Trophoblast cell (in vitro differentiated cells and primary cell): ENCODE data around the gene ZNF296.

Experiments used
- DNase-seq, 2 donors: peaks; one replicate each; pipeline ENCODE4 v3.0.0-alpha.2; 2016
- H2AFZ ChIP-seq: 2 replicates; pipeline ENCODE4 v1.6.1; 2013; ENCODE audit warnings: low read length, moderate library complexity, mild to moderate bottlenecking; ENCODE audit not compliant: insufficient read depth, poor library complexity
- H2AK5ac ChIP-seq: 2 replicates; pipeline ENCODE4 v1.6.1; 2013; ENCODE audit warnings: mild to moderate bottlenecking, low read length
- H2BK120ac ChIP-seq: 2 replicates; pipeline ENCODE4 v1.6.1; 2013; ENCODE audit warnings: low read length, mild to moderate bottlenecking, moderate library complexity; ENCODE audit not compliant: insufficient read depth, poor library complexity
- H2BK12ac ChIP-seq: 2 replicates; pipeline ENCODE4 v1.6.1; 2013; ENCODE audit warnings: mild to moderate bottlenecking, low read length, moderate library complexity
- H2BK5ac ChIP-seq: 2 replicates; pipeline ENCODE4 v1.6.1; 2013; ENCODE audit warnings: low read length, low read depth, moderate library complexity, mild to moderate bottlenecking; ENCODE audit not compliant: poor library complexity
- H3K14ac ChIP-seq: 2 replicates; pipeline ENCODE4 v1.6.1; 2013; ENCODE audit warnings: mild to moderate bottlenecking, low read length
- H3K18ac ChIP-seq: 2 replicates; pipeline ENCODE4 v1.6.1; 2013; ENCODE audit warnings: mild to moderate bottlenecking, low read length
- H3K23ac ChIP-seq: 2 replicates; pipeline ENCODE4 v1.6.1; 2013; ENCODE audit warnings: low read length
- H3K27ac ChIP-seq: 2 replicates; pipeline ENCODE4 v1.5.1; 2013; ENCODE audit warnings: low read depth, mild to moderate bottlenecking, inconsistent platforms, low read length, moderate library complexity
- H3K27me3 ChIP-seq: 2 replicates; pipeline ENCODE4 v1.6.1; 2013; ENCODE audit warnings: inconsistent platforms, mild to moderate bottlenecking, low read length, moderate library complexity; ENCODE audit not compliant: insufficient read depth
- H3K36me3 ChIP-seq, 2 experiments: 1 replicate in 1 of 2; 2 replicates in 1 of 2; pipeline ENCODE4 v1.6.1; 2013; ENCODE audit warnings: low read length in 2 of 2, mild to moderate bottlenecking in 2 of 2, moderate library complexity in 1 of 2; ENCODE audit not compliant: insufficient read depth in 2 of 2, control insufficient read depth in 1 of 2
- H3K4ac ChIP-seq: 2 replicates; pipeline ENCODE4 v1.6.1; 2013; ENCODE audit warnings: low read depth, mild to moderate bottlenecking, low read length, moderate library complexity
- H3K4me1 ChIP-seq, 2 experiments: 1 replicate in 1 of 2; 2 replicates in 1 of 2; pipeline ENCODE4 v1.6.1; 2013; ENCODE audit warnings: low read length in 2 of 2, mild to moderate bottlenecking in 2 of 2, moderate library complexity in 1 of 2; ENCODE audit not compliant: insufficient read depth in 2 of 2, control insufficient read depth in 1 of 2
- H3K4me2 ChIP-seq: 2 replicates; pipeline ENCODE4 v1.6.1; 2013; ENCODE audit warnings: inconsistent platforms, mild to moderate bottlenecking, low read length, moderate library complexity
- H3K4me3 ChIP-seq: 2 replicates; pipeline ENCODE4 v1.5.1; 2013; ENCODE audit warnings: mild to moderate bottlenecking, low read depth, low read length, inconsistent platforms
- H3K79me1 ChIP-seq: one replicate; pipeline ENCODE4 v1.6.1; 2013; ENCODE audit warnings: low read length
- H3K79me2 ChIP-seq: 2 replicates; pipeline ENCODE4 v1.6.1; 2013; ENCODE audit warnings: low read length, mild to moderate bottlenecking; ENCODE audit not compliant: control insufficient read depth, insufficient read depth, poor library complexity
- H3K9ac ChIP-seq: 2 replicates; pipeline ENCODE4 v1.6.1; 2013; ENCODE audit warnings: mild to moderate bottlenecking, low read length
- H3K9me3 ChIP-seq: 2 replicates; pipeline ENCODE4 v1.6.1; 2013; ENCODE audit warnings: low read depth, mild to moderate bottlenecking, control low read depth, inconsistent platforms, low read length; ENCODE audit not compliant: insufficient read depth
- H4K12ac ChIP-seq: 2 replicates; pipeline ENCODE4 v1.6.1; 2013; ENCODE audit warnings: low read depth, mild to moderate bottlenecking, low read length, moderate library complexity
- H4K8ac ChIP-seq: 2 replicates; pipeline ENCODE4 v1.6.1; 2013; ENCODE audit warnings: low read depth, mild to moderate bottlenecking, low read length, moderate library complexity
- H4K91ac ChIP-seq: one replicate; pipeline ENCODE4 v1.6.1; 2013; ENCODE audit warnings: low read depth, mild to moderate bottlenecking, low read length, moderate library complexity
- WGBS: extraction: QIAGEN DNeasy Blood & Tissue Kit; methylation state at CpG from one replicate; pipeline ENCODE4 v1.1.7; 2013; ENCODE audit warnings: missing lambda C conversion rate; ENCODE audit not compliant: insufficient read length, insufficient coverage; ENCODE audit errors: extremely low coverage; 5-methylcytosine and 5-hydroxymethylcytosine counted together

The ZNF296 gene

DNA sequence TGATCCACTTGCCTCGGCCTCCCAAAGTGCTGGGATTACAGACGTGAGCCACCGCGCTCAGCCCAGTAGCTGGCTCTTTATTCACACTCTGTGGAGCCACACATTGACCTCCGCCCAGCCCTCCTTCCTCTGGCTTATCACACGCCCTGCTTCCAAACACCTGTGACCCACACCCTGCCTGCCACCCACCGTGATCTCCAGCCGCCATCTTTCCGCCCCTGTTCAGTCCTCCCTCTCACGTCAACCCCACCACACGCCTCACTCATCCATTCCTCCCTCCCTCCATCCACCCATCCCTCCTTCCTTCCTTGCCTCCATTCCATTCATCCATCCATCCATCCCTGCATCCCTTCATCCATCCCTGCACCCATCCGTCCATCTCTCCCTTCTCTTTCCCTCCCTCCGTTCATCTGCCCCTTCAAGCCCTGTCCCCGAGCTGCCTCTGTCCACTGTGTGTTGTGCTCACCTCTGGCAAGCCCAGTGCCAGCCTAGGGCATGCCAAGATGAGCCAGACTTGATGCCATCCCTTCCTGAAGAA is 17.6 kb downstream of the ZNF296 start:
- no peak overlapping the region for H4K12ac ChIP-seq
- H2BK5ac ChIP-seq, result no peak overlapping the region
- H3K36me3 ChIP-seq, result peaks cover 83 to 86% of the 10 kb centered on the region in 2 experiments
- no peaks in the 10 kb centered on the region for H3K9me3 ChIP-seq
- H3K4ac ChIP-seq, result no peak overlapping the region
- H3K4me2 ChIP-seq, result no peak overlapping the region
- WGBS, result 100% methylated on average over 5 of the region's 14 CpGs
- no peak overlapping the region for H2BK12ac ChIP-seq
- H3K18ac ChIP-seq, result no peak overlapping the region
- no peak overlapping the region for H3K27ac ChIP-seq
- H2BK120ac ChIP-seq, result no peak overlapping the region
- no peak overlapping the region for H3K23ac ChIP-seq
- no peak overlapping the region for H4K91ac ChIP-seq
- H3K4me3 ChIP-seq, result no peak overlapping the region
- no peak overlapping the region for H3K9ac ChIP-seq
- no peak overlapping the region for H2AK5ac ChIP-seq
- H3K4me1 ChIP-seq, result no peaks in the 10 kb centered on the region
- no peak overlapping the region for H2AFZ ChIP-seq
- H3K79me1 ChIP-seq, result no peaks in the 10 kb centered on the region
- no peak overlapping the region for H4K8ac ChIP-seq
- no peak overlapping the region for H3K14ac ChIP-seq
- H3K79me2 ChIP-seq, result no peaks in the 10 kb centered on the region
- DNase-seq, result no peak
- no peaks in the 10 kb centered on the region for H3K27me3 ChIP-seq

DNA sequence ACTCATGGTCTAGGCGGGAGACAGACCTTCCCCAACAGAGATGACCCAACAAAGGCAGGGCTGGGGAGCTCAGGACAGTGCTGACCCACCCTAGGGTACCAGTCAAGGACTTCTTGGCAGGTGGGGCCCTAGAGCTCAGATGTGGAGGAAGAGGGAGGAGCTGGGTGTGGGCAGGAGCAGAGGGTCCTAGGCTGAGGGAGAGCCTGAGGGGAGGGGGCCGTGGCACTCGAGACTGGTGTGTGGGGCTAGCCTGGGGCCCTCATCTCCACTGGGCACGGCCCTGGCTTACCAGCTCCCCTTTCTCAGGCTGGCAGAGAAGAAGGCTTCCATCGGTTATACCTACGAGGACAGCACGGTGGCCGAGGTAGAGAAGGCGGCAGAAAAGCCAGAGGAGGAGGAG is 18.8 kb downstream of the ZNF296 start:
- Histone ChIP-seq H3K79me2 (no peaks in the 10 kb centered on the region), H2BK5ac (no peak overlapping the region), H3K9ac (no peak overlapping the region), H3K14ac (no peak overlapping the region), H3K4me3 (no peak overlapping the region), H3K4ac (no peak overlapping the region), H2BK12ac (no peak overlapping the region), H3K79me1 (no peaks in the 10 kb centered on the region), H4K91ac (no peak overlapping the region), H4K12ac (no peak overlapping the region), H3K27ac (no peak overlapping the region), H4K8ac (no peak overlapping the region), H3K23ac (no peak overlapping the region), H3K4me2 (no peak overlapping the region), H3K36me3 (peaks cover 82 to 87% of the 10 kb centered on the region in 2 experiments), H2AFZ (no peak overlapping the region), H3K4me1 (no peaks in the 10 kb centered on the region), H2AK5ac (no peak overlapping the region), H3K9me3 (no peaks in the 10 kb centered on the region), H2BK120ac (no peak overlapping the region), H3K27me3 (no peaks in the 10 kb centered on the region), H3K18ac (no peak overlapping the region)
- no peak for DNase-seq
- WGBS, result no CpG with 5 or more reads among the region's 9 CpGs

DNA sequence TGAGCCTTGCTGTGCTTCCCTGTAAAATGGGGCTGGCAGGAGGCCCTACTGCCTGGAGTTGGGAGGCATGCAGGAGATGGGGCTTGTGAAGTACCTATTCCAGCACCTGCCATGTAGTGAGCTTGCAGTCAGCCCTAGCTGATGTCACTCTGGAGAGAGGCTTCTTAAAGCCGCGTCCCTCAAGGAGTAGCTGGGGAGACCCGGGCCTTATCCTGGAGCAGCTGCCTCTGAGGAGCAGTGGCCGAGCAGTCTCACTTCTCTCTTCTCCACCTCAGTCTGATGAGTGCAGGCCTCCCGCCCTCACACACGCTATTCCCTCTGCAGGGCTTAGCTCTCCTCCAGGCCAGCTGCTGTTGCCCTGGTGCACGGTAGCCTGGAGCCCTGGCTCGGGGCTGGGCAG is 19.4 kb downstream of the ZNF296 start:
- Histone ChIP-seq H3K23ac (no peak overlapping the region), H4K8ac (no peak overlapping the region), H3K79me1 (no peaks in the 10 kb centered on the region), H2BK12ac (no peak overlapping the region), H3K79me2 (no peaks in the 10 kb centered on the region), H2AFZ (no peak overlapping the region), H3K4me1 (no peaks in the 10 kb centered on the region), H2BK120ac (no peak overlapping the region), H4K12ac (no peak overlapping the region), H2AK5ac (no peak overlapping the region), H3K4me2 (no peak overlapping the region), H4K91ac (no peak overlapping the region), H3K14ac (no peak overlapping the region), H3K4ac (no peak overlapping the region), H3K9me3 (no peaks in the 10 kb centered on the region), H3K18ac (no peak overlapping the region), H3K4me3 (no peak overlapping the region), H2BK5ac (no peak overlapping the region), H3K27me3 (no peaks in the 10 kb centered on the region), H3K9ac (no peak overlapping the region), H3K36me3 (peaks cover 84 to 90% of the 10 kb centered on the region in 2 experiments), H3K27ac (no peak overlapping the region)
- no CpG with 5 or more reads among the region's 8 CpGs for WGBS
- DNase-seq, result no peak

DNA sequence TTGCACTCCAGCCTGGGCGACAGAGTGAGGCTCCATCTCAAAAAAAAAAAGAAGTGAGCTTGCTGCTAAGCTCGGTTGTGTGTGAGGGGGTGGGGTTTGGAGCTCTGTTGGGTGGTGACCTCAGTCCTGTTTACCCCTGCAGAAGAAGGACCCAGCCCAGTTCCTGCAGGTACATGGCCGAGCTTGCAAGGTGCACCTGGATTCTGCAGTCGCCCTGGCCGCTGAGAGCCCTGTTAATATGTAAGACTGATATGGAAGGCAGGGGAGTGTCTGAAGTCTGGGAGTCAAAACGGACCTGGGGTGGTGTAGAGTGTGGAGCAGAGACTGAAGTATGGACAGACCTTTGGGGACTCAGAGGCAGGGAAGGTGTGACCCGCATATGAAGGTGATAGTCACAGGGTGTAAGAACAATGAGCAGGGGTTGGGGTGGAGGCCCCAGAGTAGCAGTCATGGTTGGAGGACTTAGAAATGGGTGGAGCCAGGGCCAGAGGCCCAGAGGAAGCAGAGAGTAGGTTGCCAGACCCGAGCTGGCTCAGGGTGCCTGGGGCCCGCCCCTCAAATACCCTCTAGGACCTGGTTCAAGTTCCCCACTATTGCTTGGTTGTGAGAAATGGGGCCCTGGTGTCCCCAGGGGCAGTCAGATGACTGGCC is 24.2 kb downstream of the ZNF296 start:
- Histone ChIP-seq H3K4me3 (no peak overlapping the region), H3K36me3 (peaks cover 42 to 50% of the 10 kb centered on the region in 2 experiments), H3K14ac (no peak overlapping the region), H2BK120ac (no peak overlapping the region), H4K12ac (no peak overlapping the region), H4K91ac (no peak overlapping the region), H2AK5ac (no peak overlapping the region), H2BK12ac (no peak overlapping the region), H3K9me3 (no peaks in the 10 kb centered on the region), H3K79me1 (no peaks in the 10 kb centered on the region), H4K8ac (no peak overlapping the region), H2AFZ (no peak overlapping the region), H3K4ac (no peak overlapping the region), H3K23ac (no peak overlapping the region), H3K9ac (no peak overlapping the region), H3K4me2 (no peak overlapping the region), H3K4me1 (peaks cover 0 to 5% of the 10 kb centered on the region in 2 experiments), H3K18ac (no peak overlapping the region), H3K27me3 (no peaks in the 10 kb centered on the region), H3K27ac (no peak overlapping the region), H3K79me2 (peaks cover 3% of the 10 kb centered on the region), H2BK5ac (no peak overlapping the region)
- WGBS, result no CpG with 5 or more reads among the region's 9 CpGs
- no peak for DNase-seq
